Activated naive CD4-positive, alpha-beta T cell treated with anti-CD3 and anti-CD28 coated beads, Interleukin-2, amount 50 U/mL, for 24 hours (primary cell): ENCODE measurements around the gene ZNF662.
"Not testable (repeated sequence)": the region's sequence is repeated elsewhere in the genome, so short reads cannot be mapped to it uniquely, and the experiment has no call there.

Experiments used
- H3K27ac Mint-ChIP-seq: one replicate; pipeline ENCODE4 v1.8.0; 2021; ENCODE audit warnings: mild to moderate bottlenecking, mixed read lengths
- H3K27me3 Mint-ChIP-seq: one replicate; pipeline ENCODE4 v1.8.0; 2021; ENCODE audit warnings: mixed read lengths
- H3K36me3 Mint-ChIP-seq: one replicate; pipeline ENCODE4 v1.8.0; 2021; ENCODE audit warnings: mixed read lengths
- H3K4me1 Mint-ChIP-seq: one replicate; pipeline ENCODE4 v1.8.0; 2021; ENCODE audit warnings: mixed read lengths
- H3K4me3 Mint-ChIP-seq: one replicate; pipeline ENCODE4 v1.8.0; 2021; ENCODE audit warnings: mild to moderate bottlenecking, mixed read lengths
- H3K9me3 Mint-ChIP-seq: one replicate; pipeline ENCODE4 v1.8.0; 2021; ENCODE audit warnings: mixed read lengths

ZNF662 gene

GRCh38 chr3:42880183-42880582, 25.8 kb upstream of the ZNF662 start:
- H3K4me1 Mint-ChIP-seq, result peaks cover 14% of the 10 kb centered on the region
- H3K36me3 Mint-ChIP-seq, result no peaks in the 10 kb centered on the region
- H3K27me3 Mint-ChIP-seq, result peaks cover under 1% of the 10 kb centered on the region
- peak overlapping the region; percentile 61 for H3K27ac Mint-ChIP-seq
- no peaks in the 10 kb centered on the region for H3K9me3 Mint-ChIP-seq
- H3K4me3 Mint-ChIP-seq, result peak overlapping the region; percentile 91

- H3K27ac Mint-ChIP-seq, result peak overlapping the region; percentile 86
- peak overlapping the region; percentile 91 for H3K4me3 Mint-ChIP-seq
- H3K9me3 Mint-ChIP-seq, result no peaks in the 10 kb centered on the region
- H3K4me1 Mint-ChIP-seq, result peaks cover 14% of the 10 kb centered on the region
- no peaks in the 10 kb centered on the region for H3K36me3 Mint-ChIP-seq
- peaks cover 2% of the 10 kb centered on the region for H3K27me3 Mint-ChIP-seq
These were observed 25.1 kb upstream of the ZNF662 start for GRCh38 chr3:42880601-42881451.

GRCh38 chr3:42883251-42883930, 22.6 kb upstream of the ZNF662 start:
- not testable (repeated sequence) for H3K27me3 Mint-ChIP-seq, H3K9me3 Mint-ChIP-seq, H3K27ac Mint-ChIP-seq

GRCh38 chr3:42884324-42884723, 21.6 kb upstream of the ZNF662 start:
- Mint-ChIP-seq H3K36me3 (no peaks in the 10 kb centered on the region), H3K9me3 (no peaks in the 10 kb centered on the region), H3K4me1 (peaks cover 14% of the 10 kb centered on the region)

More at GRCh38 chr3:42883251-42883930, 22.6 kb upstream of the ZNF662 start:
- H3K4me3 Mint-ChIP-seq, H3K36me3 Mint-ChIP-seq: not testable (repeated sequence)
- H3K4me1 Mint-ChIP-seq, result peaks cover 14% of the 10 kb centered on the region

GRCh38 chr3:42886294-42886822, 19.6 kb upstream of the ZNF662 start:
- peaks cover 5% of the 10 kb centered on the region for H3K4me1 Mint-ChIP-seq

More at GRCh38 chr3:42884324-42884723, 21.6 kb upstream of the ZNF662 start:
- Mint-ChIP-seq H3K27me3 (peaks cover 7% of the 10 kb centered on the region), H3K27ac (no peak overlapping the region), H3K4me3 (no peak overlapping the region)

GRCh38 chr3:42887084-42887483, 18.9 kb upstream of the ZNF662 start:
- Mint-ChIP-seq H3K36me3 (no peaks in the 10 kb centered on the region), H3K27ac (peak overlapping the region; percentile 12), H3K27me3 (peaks cover 7% of the 10 kb centered on the region), H3K9me3 (no peaks in the 10 kb centered on the region), H3K4me3 (no peak overlapping the region), H3K4me1 (no peaks in the 10 kb centered on the region)

More at GRCh38 chr3:42886294-42886822, 19.6 kb upstream of the ZNF662 start:
- no peaks in the 10 kb centered on the region for H3K36me3 Mint-ChIP-seq
- no peaks in the 10 kb centered on the region for H3K9me3 Mint-ChIP-seq
- peaks cover 7% of the 10 kb centered on the region for H3K27me3 Mint-ChIP-seq
- no peak overlapping the region for H3K27ac Mint-ChIP-seq
- no peak overlapping the region for H3K4me3 Mint-ChIP-seq

- no peak overlapping the region for H3K4me3 Mint-ChIP-seq
- H3K36me3 Mint-ChIP-seq, result no peaks in the 10 kb centered on the region
- H3K9me3 Mint-ChIP-seq, result no peaks in the 10 kb centered on the region
- H3K4me1 Mint-ChIP-seq, result no peaks in the 10 kb centered on the region
- H3K27me3 Mint-ChIP-seq, result peaks cover 5% of the 10 kb centered on the region
- H3K27ac Mint-ChIP-seq, result no peak overlapping the region
These were observed 14.9 kb upstream of the ZNF662 start for GRCh38 chr3:42891042-42891441.

GRCh38 chr3:42892169-42892568, 13.8 kb upstream of the ZNF662 start:
- Mint-ChIP-seq H3K27me3 (peaks cover 2% of the 10 kb centered on the region), H3K27ac (no peak overlapping the region), H3K36me3 (no peaks in the 10 kb centered on the region), H3K9me3 (no peaks in the 10 kb centered on the region), H3K4me1 (no peaks in the 10 kb centered on the region), H3K4me3 (no peak overlapping the region)

- no peaks in the 10 kb centered on the region for H3K4me1 Mint-ChIP-seq
- H3K9me3 Mint-ChIP-seq, result no peaks in the 10 kb centered on the region
- no peak overlapping the region for H3K27ac Mint-ChIP-seq
- no peaks in the 10 kb centered on the region for H3K36me3 Mint-ChIP-seq
- no peak overlapping the region for H3K4me3 Mint-ChIP-seq
- H3K27me3 Mint-ChIP-seq, result no peaks in the 10 kb centered on the region
These were observed 13.1 kb upstream of the ZNF662 start for GRCh38 chr3:42892807-42893206.

GRCh38 chr3:42894698-42895579, 11.0 kb upstream of the ZNF662 start:
- Mint-ChIP-seq H3K36me3 (no peaks in the 10 kb centered on the region), H3K4me3 (no peak overlapping the region), H3K9me3 (no peaks in the 10 kb centered on the region), H3K27me3 (no peaks in the 10 kb centered on the region), H3K27ac (no peak overlapping the region), H3K4me1 (no peaks in the 10 kb centered on the region)

GRCh38 chr3:42895580-42895868, 10.4 kb upstream of the ZNF662 start:
- H3K36me3 Mint-ChIP-seq, result no peaks in the 10 kb centered on the region
- H3K27ac Mint-ChIP-seq, result no peak overlapping the region
- no peaks in the 10 kb centered on the region for H3K4me1 Mint-ChIP-seq
- no peak overlapping the region for H3K4me3 Mint-ChIP-seq
- no peaks in the 10 kb centered on the region for H3K27me3 Mint-ChIP-seq
- H3K9me3 Mint-ChIP-seq, result no peaks in the 10 kb centered on the region

- Mint-ChIP-seq H3K4me1 (no peaks in the 10 kb centered on the region), H3K27me3 (peaks cover 7% of the 10 kb centered on the region), H3K36me3 (no peaks in the 10 kb centered on the region), H3K9me3 (peaks cover under 1% of the 10 kb centered on the region), H3K4me3 (no peak overlapping the region), H3K27ac (no peak overlapping the region)
These were observed 6.9 kb upstream of the ZNF662 start for GRCh38 chr3:42898896-42899675.

- Mint-ChIP-seq H3K36me3 (peaks cover 4% of the 10 kb centered on the region), H3K9me3 (peaks cover 8% of the 10 kb centered on the region), H3K4me3 (no peak overlapping the region), H3K27me3 (peaks cover 17% of the 10 kb centered on the region), H3K4me1 (peaks cover 1% of the 10 kb centered on the region), H3K27ac (no peak overlapping the region)
These were observed 5.5 kb upstream of the ZNF662 start for GRCh38 chr3:42900226-42901072.

- H3K27me3 Mint-ChIP-seq, result peaks cover 20% of the 10 kb centered on the region
- H3K4me1 Mint-ChIP-seq, result peaks cover 5% of the 10 kb centered on the region
- H3K27ac Mint-ChIP-seq, result no peak overlapping the region
- H3K9me3 Mint-ChIP-seq, result peaks cover 8% of the 10 kb centered on the region
- H3K4me3 Mint-ChIP-seq, result no peak overlapping the region
- peaks cover 5% of the 10 kb centered on the region for H3K36me3 Mint-ChIP-seq
These were observed 4.9 kb upstream of the ZNF662 start for GRCh38 chr3:42901073-42901415.
